Erythroblast (primary cell): ENCODE data around the gene CLIC1.

ENCODE experiments used
- DNase-seq, 2 experiments: peaks; one replicate each; lab custom pipeline; 2025; lab: John Stamatoyannopoulos, UW
- GATA1 ChIP-seq: IDR thresholded peaks from 2 replicates; pipeline ENCODE4 v1.6.1; 2011; ENCODE audit warnings: low read depth, mild to moderate bottlenecking, control low read depth, low read length, moderate library complexity
- POLR2A ChIP-seq: IDR thresholded peaks from 2 replicates; pipeline ENCODE4 v1.6.1; 2011; ENCODE audit warnings: mild to moderate bottlenecking, low read length

Gene CLIC1

DNA sequence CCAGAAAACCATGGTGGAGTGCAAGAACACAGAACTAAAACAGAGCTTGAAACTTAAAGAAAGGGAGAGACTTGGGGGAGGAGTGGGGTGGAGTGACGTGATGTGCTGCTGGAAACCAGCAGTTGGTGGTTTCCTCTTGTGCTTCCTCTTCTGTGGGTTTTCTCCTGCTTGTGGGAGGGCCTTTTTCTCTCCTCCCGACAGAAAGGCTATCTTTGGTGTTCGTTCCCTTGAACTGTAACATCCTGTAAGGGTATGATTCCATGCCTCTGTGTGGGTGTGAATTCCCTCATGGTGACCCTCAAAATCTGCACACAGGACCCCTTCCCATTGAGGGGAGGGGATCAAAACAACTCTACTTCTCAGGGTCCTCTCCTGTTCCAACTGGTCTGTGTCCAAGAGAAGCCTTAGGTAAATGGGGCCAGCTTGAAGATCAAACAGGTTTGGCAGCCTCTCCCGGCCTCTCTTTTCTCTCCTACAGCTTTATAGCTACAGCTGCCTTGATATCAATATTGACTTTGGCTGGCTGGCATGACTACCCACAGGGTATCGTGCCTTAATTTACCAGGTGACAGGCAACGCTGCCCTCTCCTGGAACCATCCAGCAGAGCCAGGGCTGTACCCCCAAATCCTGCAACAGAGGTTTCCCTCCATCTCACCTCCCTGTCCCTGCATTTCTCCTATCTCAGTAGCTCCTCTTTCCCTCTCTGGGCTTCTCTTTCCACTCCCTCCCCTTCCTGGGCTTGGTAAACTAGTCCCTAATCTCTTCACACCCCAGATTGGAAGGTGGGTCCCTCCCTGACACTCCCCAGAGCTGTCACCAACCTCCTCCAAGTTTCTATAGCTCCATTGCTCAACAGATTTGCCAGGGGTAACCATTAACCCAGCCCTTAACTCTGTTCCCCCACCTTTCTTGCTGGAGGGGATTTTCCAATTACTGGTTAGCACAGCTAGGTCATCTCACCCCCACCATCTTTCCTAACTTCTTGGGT, 2.0 kb upstream of the CLIC1 start:
- peak; percentile 77 for TF ChIP-seq POLR2A
- TF ChIP-seq GATA1 = no peak
- peak; percentile 67 to 71 for DNase-seq

DNA sequence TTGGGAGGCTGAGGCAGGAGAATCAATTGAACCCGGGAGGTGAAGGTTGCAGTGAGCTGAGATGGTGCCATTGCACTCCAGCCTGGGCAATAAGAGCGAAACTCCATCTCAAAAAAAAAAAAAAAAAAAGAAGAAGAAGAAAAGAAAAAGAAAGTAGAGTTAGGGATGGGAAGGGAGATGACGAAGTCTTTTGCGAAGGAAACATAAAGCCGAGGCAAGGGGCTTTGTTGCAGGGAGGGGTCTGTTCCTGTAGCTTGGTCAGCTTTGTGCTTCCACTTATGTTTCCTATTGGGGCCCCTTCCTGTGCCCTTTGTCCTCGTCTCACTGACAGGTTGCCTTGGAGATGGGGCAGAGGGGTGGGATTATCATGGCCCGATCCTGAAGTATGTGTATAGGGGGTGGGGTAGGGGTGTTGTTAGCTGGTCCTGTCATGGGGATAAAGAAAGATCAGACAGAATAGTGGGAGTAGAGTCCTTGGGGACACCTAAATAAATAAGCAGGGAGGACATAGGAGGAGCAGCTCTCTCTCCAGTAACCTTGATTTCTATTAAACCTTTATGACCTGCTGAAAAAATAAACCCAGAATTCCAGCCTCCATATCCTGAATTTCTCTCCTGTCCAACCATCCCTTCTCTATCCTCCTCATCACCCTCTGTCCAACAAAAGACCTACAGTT, 1.1 kb upstream of the CLIC1 start:
- DNase-seq = no peak
- TF ChIP-seq GATA1 (no peak), POLR2A (no peak)

DNA sequence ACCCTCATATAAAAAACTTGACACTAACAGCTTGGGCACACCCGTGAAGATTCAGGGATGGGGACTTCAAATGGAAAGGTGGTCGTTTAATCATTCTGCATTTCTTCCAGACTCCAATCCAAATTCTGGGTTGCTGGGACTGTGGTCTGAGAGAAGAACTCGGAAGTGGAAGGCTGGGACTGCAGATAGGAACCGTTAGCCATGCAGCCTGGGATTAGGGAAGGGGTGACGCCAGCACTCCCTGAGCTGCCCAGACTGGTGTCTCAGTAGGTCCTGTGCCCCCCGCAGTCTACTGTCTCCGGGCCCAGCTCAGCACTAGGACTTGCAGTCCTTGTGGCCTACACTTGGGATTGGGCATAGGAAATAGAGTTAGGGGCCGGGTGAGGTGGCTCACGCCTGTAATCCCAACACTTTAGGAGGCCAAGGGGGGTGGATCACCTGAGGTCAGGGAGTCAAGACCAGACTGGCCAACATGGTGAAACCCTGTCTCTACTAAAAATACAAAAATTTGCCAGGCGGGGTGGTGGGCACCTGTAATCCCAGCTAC, 511 bp upstream of the CLIC1 start:
- no peak for TF ChIP-seq GATA1
- no peak for TF ChIP-seq POLR2A
- no peak for DNase-seq

DNA sequence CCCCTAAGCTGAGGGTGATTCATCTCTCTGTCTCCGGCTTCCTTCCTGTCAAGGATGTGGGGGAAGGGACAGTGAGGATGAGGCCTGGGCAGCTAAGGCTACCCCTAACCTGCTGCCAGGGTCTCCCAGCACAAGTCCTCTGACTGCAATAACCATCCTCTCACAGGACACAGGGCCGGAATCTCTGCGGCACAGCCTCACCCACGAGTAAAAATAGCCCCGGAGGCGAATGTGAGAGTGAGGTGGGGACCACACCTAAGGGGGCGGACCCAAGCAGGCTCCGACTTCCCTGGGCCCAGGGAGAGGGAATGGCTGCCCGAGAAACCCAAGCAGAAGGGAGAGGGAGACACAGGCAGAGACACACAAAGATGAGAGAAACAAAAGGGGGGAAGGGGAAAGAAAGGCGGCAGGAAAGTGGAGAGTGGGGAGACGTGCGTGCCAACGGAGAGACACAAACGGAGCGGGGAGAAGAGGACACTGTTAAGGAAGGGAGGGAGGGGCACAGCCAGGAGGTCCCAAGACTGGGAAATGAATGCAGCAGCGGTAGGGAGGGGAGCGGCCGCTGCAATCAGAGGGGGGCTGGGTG, 1.4 kb downstream of the CLIC1 start:
- peak; percentile 26 for TF ChIP-seq POLR2A
- no peak for TF ChIP-seq GATA1
- DNase-seq = peak; percentile 45 to 77

DNA sequence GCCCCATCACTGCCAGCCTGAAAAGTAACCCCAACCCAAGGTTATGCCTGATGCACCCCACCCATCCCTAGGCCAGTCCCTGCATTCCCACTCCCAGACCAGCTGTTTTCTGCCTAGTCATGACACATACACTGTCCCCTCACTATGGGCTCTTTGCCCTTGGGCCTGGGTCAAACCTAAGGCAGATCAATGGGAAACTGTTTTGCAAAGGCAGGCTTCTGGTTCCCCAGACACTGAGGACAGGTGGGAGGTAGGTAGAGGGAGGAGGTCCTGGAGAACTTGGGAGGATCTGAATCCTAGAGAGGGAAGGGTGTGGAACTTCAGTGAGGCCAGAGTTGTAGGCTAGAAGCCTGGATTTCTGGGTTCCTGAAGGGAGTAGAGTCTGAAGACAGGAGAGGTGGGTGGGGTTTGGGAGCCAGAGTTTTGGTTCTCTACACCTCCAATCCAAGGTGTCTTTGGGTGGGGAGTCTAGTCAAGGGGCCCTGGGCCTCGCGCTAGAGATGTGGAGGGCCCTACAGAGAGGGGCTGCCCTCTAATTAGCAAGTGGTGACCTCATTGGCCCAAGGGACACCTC, 2.0 kb downstream of the CLIC1 start:
- no peak for DNase-seq

DNA sequence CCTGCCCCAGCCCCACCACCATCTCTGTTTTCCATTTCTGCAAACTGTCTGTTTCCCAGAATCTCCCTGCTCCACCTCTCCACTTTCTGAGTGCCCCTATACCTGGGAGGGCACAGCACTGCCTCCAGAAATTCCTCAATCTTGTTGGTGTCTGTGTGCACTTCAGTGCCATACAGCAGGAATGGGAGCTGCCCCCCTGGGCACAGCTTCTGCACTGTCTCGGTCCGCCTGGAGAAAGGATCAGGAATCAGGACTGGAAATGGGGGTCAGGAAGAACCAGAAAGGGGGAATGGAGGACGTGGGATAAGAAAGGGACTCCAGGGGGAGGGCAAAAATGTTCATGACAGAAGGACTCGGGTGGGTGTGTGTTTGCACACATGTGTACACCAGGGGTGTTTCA, 2.6 kb downstream of the CLIC1 start:
- TF ChIP-seq GATA1 (no peak), POLR2A (no peak)

More for the DNA sequence above, 2.0 kb downstream of the CLIC1 start:
- TF ChIP-seq POLR2A = no peak
- no peak for TF ChIP-seq GATA1

DNA sequence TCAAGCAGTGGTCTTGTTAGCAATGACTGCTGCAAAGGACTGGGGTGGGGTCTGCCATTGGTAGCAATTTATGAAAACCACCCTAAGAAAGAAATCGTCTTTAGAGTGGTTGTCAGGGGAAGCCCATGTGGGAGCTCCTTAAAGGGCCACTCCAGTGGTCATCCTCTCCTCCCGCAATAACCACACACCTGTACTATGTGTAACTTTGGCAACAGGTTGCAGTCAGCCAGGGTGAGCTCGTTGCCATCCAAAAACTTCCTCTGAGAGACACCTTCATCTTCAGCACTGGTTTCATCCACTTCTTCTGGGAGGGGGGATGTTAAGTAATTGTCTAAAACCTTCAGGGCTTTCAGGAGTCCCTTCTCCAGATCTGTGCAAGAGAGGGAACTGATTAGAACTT, 4.3 kb downstream of the CLIC1 start:
- no peak for DNase-seq
- TF ChIP-seq POLR2A = no peak
- TF ChIP-seq GATA1 = no peak

More for the DNA sequence above, 2.6 kb downstream of the CLIC1 start:
- no peak for DNase-seq

DNA sequence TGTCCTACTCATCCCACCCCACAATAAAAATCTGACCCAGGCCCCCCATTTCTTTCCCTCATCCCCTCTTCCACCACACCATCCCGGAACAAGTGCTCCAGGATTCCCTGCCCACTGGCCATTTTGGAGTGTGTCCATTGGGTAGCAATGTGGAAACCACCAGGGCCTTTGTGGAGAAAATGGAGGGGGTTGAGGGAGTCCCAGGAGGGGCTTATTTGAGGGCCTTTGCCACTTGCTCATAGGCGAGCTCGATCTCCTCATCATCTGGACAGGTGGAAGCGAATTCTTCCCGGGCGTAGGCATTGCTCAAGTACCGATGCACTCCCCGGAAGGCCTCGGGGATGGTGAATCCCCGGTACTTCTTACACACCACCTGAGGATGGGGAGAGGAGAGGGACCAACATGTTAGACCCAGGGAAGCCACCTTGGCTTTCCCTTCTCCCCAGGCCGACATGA, 5.7 kb downstream of the CLIC1 start:
- TF ChIP-seq GATA1 = no peak
- TF ChIP-seq POLR2A = no peak
- no peak for DNase-seq

DNA sequence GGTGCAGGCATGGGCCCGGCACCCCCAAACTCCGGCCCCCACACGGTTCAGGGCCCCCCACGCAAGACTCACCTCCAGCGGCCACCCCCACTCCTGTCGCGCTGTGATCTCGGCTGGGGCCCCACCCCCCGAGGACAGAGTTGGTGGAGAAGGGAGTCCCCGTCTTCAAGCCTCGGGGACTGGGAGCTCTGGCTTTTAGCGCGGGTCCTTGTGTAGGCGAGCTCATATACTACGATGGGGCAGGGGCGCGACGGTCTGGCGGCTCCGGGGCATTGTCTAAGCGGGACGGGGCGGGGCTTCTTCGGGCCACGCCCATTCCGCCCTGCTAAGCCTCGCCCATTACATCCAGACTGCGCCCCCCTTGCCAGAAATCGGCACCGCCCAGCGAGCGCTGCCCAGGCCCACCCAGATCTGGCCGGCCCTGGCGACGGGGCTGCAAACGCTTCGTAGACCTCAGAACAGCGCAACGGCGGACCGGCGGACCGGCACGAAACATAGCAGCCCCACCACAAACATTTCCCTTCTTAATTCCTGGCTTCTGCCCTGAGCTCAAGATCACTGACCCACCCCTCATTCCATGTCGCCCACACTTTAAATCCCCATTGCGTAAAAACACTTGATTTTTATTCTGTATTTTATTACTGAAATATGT, 6.2 kb downstream of the CLIC1 start:
- TF ChIP-seq POLR2A (peak; percentile 54), GATA1 (no peak)
- DNase-seq = peak; percentile 87 to 88

DNA sequence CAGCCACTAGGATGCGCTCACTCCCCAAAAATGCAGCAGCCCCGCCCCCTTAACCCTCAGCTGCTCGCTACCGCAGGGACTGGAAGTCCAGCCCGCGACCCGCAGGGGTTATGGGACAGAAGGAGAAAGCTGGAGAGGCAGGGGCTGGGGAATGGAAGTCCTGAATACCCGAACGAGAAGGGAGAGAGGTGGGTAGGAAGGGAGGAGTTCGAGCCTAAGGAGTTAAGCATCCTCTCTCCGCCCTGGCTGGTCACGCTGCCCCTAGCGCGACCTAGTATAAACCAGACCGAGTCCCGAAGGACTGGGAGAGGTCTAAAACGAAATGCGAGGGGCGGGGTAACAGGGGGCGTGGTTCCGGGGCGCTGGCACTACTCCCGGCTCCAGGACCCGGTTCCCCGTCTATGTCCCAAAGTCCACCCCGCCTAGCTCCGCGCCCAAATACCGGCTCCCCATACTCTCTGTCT, 6.8 kb downstream of the CLIC1 start:
- TF ChIP-seq POLR2A (peak; percentile 64), GATA1 (no peak)

DNA sequence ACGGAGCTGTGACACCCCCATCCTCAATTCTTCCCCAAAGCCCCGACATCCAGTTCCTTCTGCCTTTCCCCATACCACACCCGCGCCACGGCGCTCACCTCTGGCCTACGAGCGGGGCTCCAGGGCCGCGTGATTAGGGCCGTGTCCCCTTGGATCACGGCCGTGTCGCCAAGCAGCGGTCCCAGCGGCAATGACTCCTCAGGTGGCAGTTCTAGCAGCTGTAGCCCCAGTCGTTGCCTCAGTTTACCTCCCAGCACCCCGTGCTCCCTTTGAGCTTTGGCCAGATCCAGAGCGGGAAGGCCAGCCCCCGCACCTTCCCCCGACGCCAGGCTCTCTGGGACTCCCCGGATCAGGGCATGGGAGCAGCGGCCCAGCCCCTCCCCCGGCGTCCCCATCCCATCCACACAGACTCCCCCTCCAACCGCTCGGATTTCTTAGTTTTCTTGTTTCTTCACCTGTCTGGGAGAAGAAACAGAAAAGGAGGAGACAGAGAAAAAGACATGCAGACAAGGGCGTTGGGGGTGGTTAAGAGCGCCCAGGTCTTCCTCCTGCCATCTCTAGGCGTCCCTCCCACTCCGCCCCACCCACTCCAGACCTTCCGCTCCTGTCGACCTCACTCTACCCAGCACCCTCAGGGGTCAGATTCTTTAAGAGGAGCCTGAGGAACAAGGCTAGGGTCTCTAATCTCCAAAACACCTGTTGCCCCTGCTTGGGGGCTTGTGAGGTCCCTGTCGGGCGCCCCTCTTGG, 7.4 kb downstream of the CLIC1 start, which contains the start of gene DDAH2:
Gene DDAH2 (minus strand): TSS at position 533 of the 748 bp plus-strand sequence. CDS start 138 bp downstream, at position 395.
- DNase-seq = no peak
- TF ChIP-seq GATA1 (no peak), POLR2A (no peak)

More for the DNA sequence above, 6.8 kb downstream of the CLIC1 start:
- peak; percentile 84 to 89 for DNase-seq
